MM.1S (cell line): ENCODE results near the gene NUP62.

ENCODE experiments used
- CTCF ChIP-seq: fragments of 300-600 bp; sonication (generic); IDR thresholded peaks from 2 replicates; pipeline ENCODE4 v1.5.1; 2016; ENCODE audit warnings: antibody characterized with exemption, low read length, mixed read lengths
- EZH2 ChIP-seq: fragments of 300-600 bp; sonication (generic); optimal IDR thresholded peaks from 2 replicates; pipeline ENCODE3; 2017; ENCODE audit warnings: low read depth, mild to moderate bottlenecking, antibody characterized with exemption, low read length, mixed read lengths
- EZH2phosphoT487 ChIP-seq: fragments of 300-600 bp; sonication (generic); IDR thresholded peaks from 2 replicates; pipeline ENCODE4 v1.6.1; 2018; ENCODE audit warnings: antibody characterized with exemption, low read length

DNA sequence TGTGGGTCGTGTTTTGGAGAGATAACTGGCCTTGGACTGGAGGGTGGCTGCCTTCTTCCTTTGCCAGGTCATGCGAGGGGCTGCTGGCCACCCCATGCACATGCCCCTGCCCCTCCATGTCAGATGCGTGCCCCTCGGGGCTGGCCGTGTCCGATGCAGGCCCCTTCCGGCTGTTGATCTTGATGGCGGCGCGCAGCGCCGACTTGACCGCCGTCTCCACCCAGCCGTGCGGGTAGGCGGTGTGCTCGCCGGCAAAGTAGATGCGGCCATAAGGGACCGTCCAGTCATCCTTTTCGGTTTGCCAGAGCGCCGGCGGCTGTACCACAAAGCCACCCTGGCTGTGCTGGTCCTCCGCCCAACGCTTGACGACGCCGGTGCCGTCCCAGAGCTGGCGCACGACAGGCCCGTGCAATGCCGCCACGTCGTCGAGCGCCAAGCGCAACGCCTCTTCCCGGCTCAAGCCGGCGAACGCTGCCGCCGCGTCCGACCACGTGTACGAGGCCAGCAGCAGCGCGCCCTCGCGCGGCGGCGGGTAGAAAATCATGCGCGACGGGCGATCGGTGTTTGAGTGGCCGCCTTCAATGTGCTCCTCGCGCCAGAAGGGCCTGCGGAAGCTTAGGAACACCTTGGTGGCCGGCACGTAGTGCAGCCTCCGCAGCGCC, 39.5 kb downstream of the NUP62 start:
- TF ChIP-seq CTCF (peak; percentile 59), EZH2 (no peak), EZH2phosphoT487 (no peak)
